HEK293 (cell line): ENCODE data around the gene ST3GAL2.

Experiments used
- CTCF ChIA-PET: fragments of 350-600 bp; formaldehyde crosslinking; extraction: SDS; loops from one replicate; lab custom pipeline; 2021; ENCODE audit warnings: antibody characterized with exemption; lab: Yijun Ruan, JAX
- POLR2A ChIA-PET: fragments of 300-600 bp; formaldehyde crosslinking; extraction: SDS; loops from one replicate; lab custom pipeline; 2020; ENCODE audit warnings: antibody characterized with exemption, inconsistent platforms; lab: Yijun Ruan, JAX
- H3K27ac ChIP-seq: fragments of 200-500 bp; sonication (Bioruptor generic); 2 replicates; pipeline ENCODE4 v1.5.1; 2014; ENCODE audit warnings: low read depth, low read length, control low read depth, inconsistent platforms; ENCODE audit errors: extremely low read depth
- H3K36me3 ChIP-seq, 2 experiments: fragments of 200-500 bp in 1 of 2; sonication (Bioruptor generic) in 1 of 2; 1 replicate in 1 of 2; 2 replicates in 1 of 2; pipeline ENCODE4 v1.5.1; 2014 to 2017; ENCODE audit warnings: inconsistent platforms in 2 of 2, low read length in 2 of 2; ENCODE audit not compliant: control insufficient read depth in 2 of 2, insufficient read depth in 1 of 2
- H3K4me1 ChIP-seq: fragments of 200-500 bp; sonication (Bioruptor generic); 2 replicates; pipeline ENCODE4 v1.5.1; 2014; ENCODE audit warnings: mild to moderate bottlenecking, low read length, inconsistent platforms; ENCODE audit not compliant: control insufficient read depth, insufficient read depth
- H3K4me3 ChIP-seq: 2 replicates; pipeline ENCODE4 v1.5.1; 2011; ENCODE audit warnings: low read depth, mild to moderate bottlenecking, control low read depth, low read length, moderate library complexity
- H3K9me3 ChIP-seq: fragments of 200-500 bp; sonication (Bioruptor generic); 2 replicates; pipeline ENCODE4 v1.5.1; 2014; ENCODE audit warnings: low read depth, low read length, inconsistent platforms; ENCODE audit not compliant: control insufficient read depth, insufficient read depth
- BCL6B ChIP-seq: fragments of 450-650 bp; formaldehyde crosslinking; IDR thresholded peaks from 2 replicates; pipeline ENCODE4 v1.5.1; 2017; ENCODE audit warnings: missing biosample characterization, missing genetic modification characterization
- CTCF ChIP-seq: fragments of 450-650 bp; formaldehyde crosslinking; IDR thresholded peaks from 2 replicates; pipeline ENCODE4 v1.5.1; 2016; ENCODE audit warnings: missing biosample characterization, missing genetic modification characterization
- GLI2 ChIP-seq: fragments of 450-650 bp; formaldehyde crosslinking; IDR thresholded peaks from 2 replicates; pipeline ENCODE4; 2017; ENCODE audit warnings: missing biosample characterization, missing genetic modification characterization, low read depth, borderline replicate concordance
- GLIS1 ChIP-seq: fragments of 450-650 bp; formaldehyde crosslinking; IDR thresholded peaks from 2 replicates; pipeline ENCODE4 v1.5.1; 2016; ENCODE audit warnings: missing biosample characterization, missing genetic modification characterization
- HOXD13 ChIP-seq: sonication (generic); formaldehyde crosslinking; IDR thresholded peaks from 2 replicates; pipeline ENCODE4 v1.8.0; 2022; ENCODE audit warnings: missing genetic modification reagents, borderline replicate concordance
- KLF7 ChIP-seq: fragments of 450-650 bp; formaldehyde crosslinking; IDR thresholded peaks from 2 replicates; pipeline ENCODE4 v1.5.1; 2016; ENCODE audit warnings: missing biosample characterization, missing genetic modification characterization, borderline replicate concordance
- KLF8 ChIP-seq: fragments of 450-650 bp; formaldehyde crosslinking; IDR thresholded peaks from 2 replicates; pipeline ENCODE4 v1.5.1; 2016; ENCODE audit warnings: missing biosample characterization, missing genetic modification characterization
- KLF9 ChIP-seq: fragments of 450-650 bp; formaldehyde crosslinking; IDR thresholded peaks from 2 replicates; pipeline ENCODE4 v1.5.1; 2016; ENCODE audit warnings: missing biosample characterization, missing genetic modification characterization, low read depth
- PRDM1 ChIP-seq: fragments of 450-650 bp; formaldehyde crosslinking; IDR thresholded peaks from 2 replicates; pipeline ENCODE4; 2016; ENCODE audit warnings: missing biosample characterization, missing genetic modification characterization
- SCRT1 ChIP-seq: fragments of 450-650 bp; formaldehyde crosslinking; IDR thresholded peaks from 2 replicates; pipeline ENCODE4 v1.5.1; 2016; ENCODE audit warnings: missing biosample characterization, missing genetic modification characterization, borderline replicate concordance
- ZBTB17 ChIP-seq: fragments of 450-650 bp; formaldehyde crosslinking; IDR thresholded peaks from 2 replicates; pipeline ENCODE4 v1.5.1; 2016; ENCODE audit warnings: missing biosample characterization, missing genetic modification characterization
- ZBTB20 ChIP-seq: fragments of 450-650 bp; formaldehyde crosslinking; IDR thresholded peaks from 2 replicates; pipeline ENCODE4 v1.5.1; 2016; ENCODE audit warnings: missing biosample characterization, missing genetic modification characterization
- ZBTB7A ChIP-seq: fragments of 450-650 bp; formaldehyde crosslinking; IDR thresholded peaks from 2 replicates; pipeline ENCODE4 v1.5.1; 2016; ENCODE audit warnings: low read depth, missing biosample characterization, missing genetic modification characterization
- ZBTB8A ChIP-seq: fragments of 450-650 bp; formaldehyde crosslinking; IDR thresholded peaks from 2 replicates; pipeline ENCODE4 v1.5.1; 2016; ENCODE audit warnings: missing biosample characterization, missing genetic modification characterization
- ZFHX2 ChIP-seq: fragments of 450-650 bp; formaldehyde crosslinking; conservative IDR thresholded peaks from 2 replicates; pipeline ENCODE4 v1.5.1; 2016; ENCODE audit warnings: missing biosample characterization, missing genetic modification characterization
- ZFP69B ChIP-seq: fragments of 450-650 bp; formaldehyde crosslinking; IDR thresholded peaks from 2 replicates; pipeline ENCODE4 v1.5.1; 2016; ENCODE audit warnings: missing biosample characterization, missing genetic modification characterization
- ZNF112 ChIP-seq: fragments of 450-650 bp; formaldehyde crosslinking; IDR thresholded peaks from 2 replicates; pipeline ENCODE4 v1.5.0; 2017; ENCODE audit warnings: missing biosample characterization, missing genetic modification characterization
- ZNF114 ChIP-seq: fragments of 450-650 bp; formaldehyde crosslinking; IDR thresholded peaks from 2 replicates; pipeline ENCODE4 v1.5.0; 2017; ENCODE audit warnings: missing biosample characterization, missing genetic modification characterization
- ZNF18 ChIP-seq: fragments of 450-650 bp; formaldehyde crosslinking; IDR thresholded peaks from 2 replicates; pipeline ENCODE4 v1.5.1; 2016; ENCODE audit warnings: missing biosample characterization, missing genetic modification characterization
- ZNF274 ChIP-seq, 2 experiments: fragments of 200-500 bp in 1 of 2; fragments of 450-650 bp in 1 of 2; sonication (Bioruptor generic) in 1 of 2; formaldehyde crosslinking in 1 of 2; IDR thresholded peaks; 2 replicates each; pipeline versions ENCODE4 v1.5.1 to v1.6.1; 2014 to 2016; ENCODE audit warnings: borderline replicate concordance in 1 of 2, inconsistent platforms in 1 of 2, low read length in 1 of 2, missing biosample characterization in 1 of 2, missing genetic modification characterization in 1 of 2
- ZNF366 ChIP-seq: fragments of 450-650 bp; formaldehyde crosslinking; conservative IDR thresholded peaks from 2 replicates; pipeline ENCODE4 v1.5.1; 2016; ENCODE audit warnings: missing biosample characterization, missing genetic modification characterization
- ZNF37A ChIP-seq: fragments of 450-650 bp; IDR thresholded peaks from 2 replicates; pipeline ENCODE4 v1.5.1; 2018; ENCODE audit warnings: missing biosample characterization, missing genetic modification characterization
- ZNF394 ChIP-seq: fragments of 450-650 bp; formaldehyde crosslinking; IDR thresholded peaks from 2 replicates; pipeline ENCODE4 v1.5.1; 2016; ENCODE audit warnings: missing biosample characterization, missing genetic modification characterization, mild to moderate bottlenecking, moderate library complexity, borderline replicate concordance
- ZNF639 ChIP-seq: fragments of 450-650 bp; formaldehyde crosslinking; IDR thresholded peaks from 2 replicates; pipeline ENCODE4 v1.5.1; 2016; ENCODE audit warnings: missing biosample characterization, missing genetic modification characterization
- ZNF660 ChIP-seq: fragments of 450-650 bp; IDR thresholded peaks from 2 replicates; pipeline ENCODE4 v1.5.1; 2018; ENCODE audit warnings: missing biosample characterization, mild to moderate bottlenecking, missing genetic modification characterization
- ZNF837 ChIP-seq: fragments of 450-650 bp; formaldehyde crosslinking; IDR thresholded peaks from 2 replicates; pipeline ENCODE4 v1.5.1; 2016; ENCODE audit warnings: missing biosample characterization, missing genetic modification characterization
- ZXDB ChIP-seq: fragments of 450-650 bp; formaldehyde crosslinking; IDR thresholded peaks from 2 replicates; pipeline ENCODE4 v1.5.1; 2016; ENCODE audit warnings: missing biosample characterization, missing genetic modification characterization

ST3GAL2 gene

GRCh38 chr16:70438969-70439862, at the start of gene ST3GAL2:
Gene ST3GAL2 (minus strand): TSS chr16:70439100. CDS start chr16:70398530, 40,570 bp downstream.
- peak within 1 kb of the TSS; percentile 52 for H3K4me3 ChIP-seq
- peaks cover 0 to 10% of the 10 kb centered on the region in 2 experiments; a peak in 1 of 3 replicates for H3K36me3 ChIP-seq
- POLR2A ChIA-PET, result interaction anchor here (1.0 to 6.0 kb wide), 6 partner anchors 7 to 150 kb away, joined by 3 to 31 read pairs (median 8); partner anchors contain the start of genes AARS1 and FCSK
- peak within 1 kb of the TSS; percentile 71 for H3K27ac ChIP-seq
- H3K9me3 ChIP-seq, result no peaks in the 10 kb centered on the region
- CTCF ChIA-PET, result interaction anchor here (0.9 to 2.2 kb wide), 3 partner anchors 14 to 45 kb away, joined by 3 to 9 read pairs (median 3); partner anchors contain the start of gene FCSK
- H3K4me1 ChIP-seq, result peaks cover 7% of the 10 kb centered on the region
- no peak for TF ChIP-seq ZNF112
- no peak for TF ChIP-seq ZNF837 (tag by site-specific recombination)
- TF ChIP-seq KLF9 (tag by site-specific recombination), result peak; percentile 70
- no peak for TF ChIP-seq ZNF274 (IDR thresholded peaks at IDR 0.05; ENCODE audit: low read length)
- TF ChIP-seq ZNF274 (tag by site-specific recombination; IDR thresholded peaks at IDR 0.05; ENCODE audit: borderline replicate concordance), result no peak
- TF ChIP-seq ZNF18, result peak; percentile 51; the same call in 1 of the 2 replicates
- TF ChIP-seq ZBTB17, result peak; percentile 86
- peak; percentile 70 for TF ChIP-seq ZNF639
- no peak for TF ChIP-seq ZNF660 (tag by site-specific recombination)
- TF ChIP-seq HOXD13 (CRISPR knock-in tag), result no peak
- peak; percentile 99 for TF ChIP-seq KLF8
- peak; percentile 90 for TF ChIP-seq ZNF366 (tag by site-specific recombination)
- TF ChIP-seq ZFP69B (tag by site-specific recombination), result peak; percentile 53; the same call in 1 of the 2 replicates
- TF ChIP-seq CTCF (tag by site-specific recombination), result peak; percentile 63
- peak; percentile 35; the same call in 1 of the 2 replicates for TF ChIP-seq ZNF394 (tag by site-specific recombination)
- no peak for TF ChIP-seq ZNF114 (tag by site-specific recombination)
- TF ChIP-seq BCL6B, result no peak
- peak; percentile 53; the same call in 1 of the 2 replicates for TF ChIP-seq ZBTB8A (tag by site-specific recombination)
- peak; percentile 98 for TF ChIP-seq ZXDB (tag by site-specific recombination)
- TF ChIP-seq PRDM1 (tag by site-specific recombination), result no peak
- peak; percentile 76; the same call in 1 of the 2 replicates for TF ChIP-seq KLF7
- peak; percentile 65; the same call in 1 of the 2 replicates for TF ChIP-seq ZBTB20
- no peak for TF ChIP-seq GLI2 (tag by site-specific recombination)
- TF ChIP-seq ZFHX2 (tag by site-specific recombination), result peak; percentile 75
- TF ChIP-seq ZNF37A (tag by site-specific recombination), result no peak
- TF ChIP-seq GLIS1 (tag by site-specific recombination), result peak; percentile 87
- TF ChIP-seq SCRT1, result no peak
- peak; percentile 99 for TF ChIP-seq ZBTB7A (tag by site-specific recombination)
